Cardiac septum (tissue), 1 donor: Measurements from ENCODE around the gene PRELID3B. TPM values are rescaled to one million over a fixed set of nuclear protein-coding genes. Genes with fewer than 3 reads are reported as not detected.
"Not testable (repeated sequence)": the region's sequence is repeated elsewhere in the genome, so short reads cannot be mapped to it uniquely, and the experiment has no call there.

Experiments
- DNase-seq: peaks from one replicate; pipeline ENCODE4 v3.0.0-alpha.2; 2020; ENCODE audit warnings: low spot score
- intact Hi-C: fragments of 100-400 bp; cut with DNase I; formaldehyde crosslinking; loops from one replicate; pipeline ENCODE4 v1.14.0; 2022
- total RNA-seq: library from RNA; stranded (reverse); fragmentation: NEBNext Ultra II Directional; extraction: Animal tissue kit (Norgen Biotek cat#: 25700); gene quantifications from one replicate; pipeline ENCODE4 v1.2.1, GENCODE V29; 2021
- donor health status: DM: no; HTN: no; CAD: no.

The PRELID3B gene
- total RNA-seq, 1 donor from 2014 or later = 41.4 TPM

DNA sequence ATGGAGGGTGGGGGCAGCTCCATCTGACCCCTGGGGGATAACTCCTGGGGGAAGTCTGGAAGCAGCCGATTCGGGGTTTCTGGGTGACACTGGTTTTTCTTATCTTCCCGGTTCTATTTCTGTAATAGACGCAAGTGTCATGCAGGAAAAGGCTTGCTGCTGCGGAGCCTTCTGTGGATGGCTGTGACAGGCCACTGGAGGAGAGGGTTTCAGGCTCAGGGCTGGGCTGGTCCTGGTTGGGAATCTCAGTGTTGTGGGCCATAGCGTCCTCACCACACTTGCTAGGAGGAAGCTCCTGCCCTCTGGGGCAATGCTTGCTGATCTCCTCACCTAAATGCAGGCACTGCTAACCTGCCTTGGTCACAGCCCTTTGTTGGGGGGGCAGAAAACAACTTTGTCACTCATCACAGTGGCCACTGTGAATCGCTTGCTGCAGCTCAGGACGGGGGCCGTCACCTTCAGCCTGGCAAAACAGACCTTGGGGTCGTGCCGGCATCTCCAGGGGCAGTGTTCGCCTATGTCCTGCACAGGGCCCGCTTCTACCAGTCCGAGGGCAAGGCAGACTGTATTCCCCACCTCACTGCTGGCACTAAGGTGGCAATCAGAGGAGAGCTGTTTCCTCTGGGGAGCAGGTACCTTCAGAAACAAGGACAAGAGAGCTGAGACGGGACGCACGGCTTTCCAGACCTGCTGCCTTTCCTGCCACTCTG, 27.8 kb downstream of the PRELID3B start:
- DNase-seq = no peak
- intact Hi-C loops = no loop called here

DNA sequence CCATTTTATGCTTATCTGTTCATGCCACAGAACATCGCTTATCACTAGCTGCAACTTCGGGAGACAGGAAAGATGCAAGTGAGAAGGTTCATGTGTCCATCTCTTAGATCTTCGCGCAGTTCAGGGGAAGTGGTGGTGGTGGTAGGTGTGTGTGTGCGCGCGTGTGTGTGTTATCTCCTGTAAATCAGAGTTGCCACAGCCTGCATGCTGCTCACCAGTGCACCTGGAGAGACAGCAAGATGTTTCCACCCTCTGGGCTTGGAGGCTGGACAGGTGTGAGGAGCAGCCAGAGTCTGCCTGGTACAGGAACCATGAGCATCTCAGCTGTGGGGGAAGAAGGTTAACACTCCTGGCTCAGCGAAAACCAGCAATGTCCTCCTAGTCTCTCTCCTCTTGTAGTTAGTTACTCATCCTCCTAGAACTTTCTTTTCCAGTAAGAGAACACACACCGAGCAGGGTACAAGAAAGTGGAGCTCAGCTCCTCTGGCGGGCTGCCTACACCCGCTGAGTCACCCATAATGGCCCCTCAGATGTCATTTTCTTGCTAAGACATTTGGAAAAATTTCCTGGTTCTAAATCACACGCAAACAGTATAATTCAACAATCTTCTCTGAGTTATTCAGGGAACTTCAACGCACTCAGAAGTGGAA, 28.5 kb downstream of the PRELID3B start:
- DNase-seq = no peak
- intact Hi-C loops = no loop called here

DNA sequence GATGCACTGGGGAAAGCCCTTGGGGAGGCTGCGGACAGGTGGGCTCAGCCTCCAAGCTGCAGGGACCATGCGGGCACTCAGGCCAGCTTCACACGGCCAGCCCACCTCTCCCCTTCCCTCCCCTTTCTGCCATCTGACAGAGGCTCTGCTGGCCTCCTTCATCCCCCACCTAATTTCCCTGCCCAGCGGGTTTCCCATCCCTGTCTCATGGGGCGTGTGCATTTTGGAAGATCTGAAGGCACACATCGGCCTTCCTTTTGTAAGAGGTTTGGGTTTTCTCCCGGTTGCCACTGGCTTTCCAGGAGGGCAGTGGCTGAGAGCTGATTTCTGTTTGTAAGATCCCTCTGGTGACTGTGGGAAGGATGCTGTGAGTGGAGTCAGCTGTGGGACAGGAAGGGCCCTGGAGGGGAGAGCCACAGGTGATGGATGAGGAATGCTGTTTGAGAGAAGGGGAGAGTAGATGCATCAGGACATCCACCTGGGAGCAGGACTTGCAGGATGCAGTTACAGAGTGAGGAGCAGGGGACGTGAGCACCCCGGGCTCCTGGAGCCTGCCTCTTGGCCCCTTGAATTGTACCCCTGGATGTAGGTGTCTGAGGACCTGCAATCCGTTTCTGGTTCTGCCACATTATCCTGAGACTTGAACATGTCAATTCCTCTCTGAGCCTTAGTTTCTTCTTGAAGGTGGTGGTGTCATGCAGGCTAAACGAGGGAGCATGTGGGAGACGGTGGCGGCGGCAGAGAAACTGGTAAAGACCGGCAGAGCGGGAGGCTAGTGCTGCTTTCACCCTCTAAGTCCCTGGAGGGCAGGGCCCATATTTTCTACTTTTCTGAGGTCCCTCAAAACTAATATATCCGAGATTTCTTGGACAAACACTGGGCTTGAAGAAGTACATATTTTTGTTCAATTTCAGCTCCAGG, 29.3 kb downstream of the PRELID3B start:
- DNase-seq = no peak
- intact Hi-C loops = no loop called here

DNA sequence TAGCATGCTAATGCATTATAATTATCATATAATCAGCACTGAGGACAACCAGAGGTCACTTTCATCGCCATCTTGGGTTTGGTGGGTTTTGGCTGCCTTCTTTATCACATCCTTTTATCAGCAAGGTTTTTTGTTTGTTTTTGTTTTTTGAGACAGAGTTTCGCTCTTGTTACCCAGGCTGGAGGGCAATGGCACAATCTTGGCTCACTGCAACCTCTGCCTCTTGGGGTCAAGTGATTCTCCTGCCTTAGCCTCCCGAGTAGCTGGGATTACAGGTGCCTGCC, 30.8 kb downstream of the PRELID3B start:
- DNase-seq, intact Hi-C loops: not testable (repeated sequence)

DNA sequence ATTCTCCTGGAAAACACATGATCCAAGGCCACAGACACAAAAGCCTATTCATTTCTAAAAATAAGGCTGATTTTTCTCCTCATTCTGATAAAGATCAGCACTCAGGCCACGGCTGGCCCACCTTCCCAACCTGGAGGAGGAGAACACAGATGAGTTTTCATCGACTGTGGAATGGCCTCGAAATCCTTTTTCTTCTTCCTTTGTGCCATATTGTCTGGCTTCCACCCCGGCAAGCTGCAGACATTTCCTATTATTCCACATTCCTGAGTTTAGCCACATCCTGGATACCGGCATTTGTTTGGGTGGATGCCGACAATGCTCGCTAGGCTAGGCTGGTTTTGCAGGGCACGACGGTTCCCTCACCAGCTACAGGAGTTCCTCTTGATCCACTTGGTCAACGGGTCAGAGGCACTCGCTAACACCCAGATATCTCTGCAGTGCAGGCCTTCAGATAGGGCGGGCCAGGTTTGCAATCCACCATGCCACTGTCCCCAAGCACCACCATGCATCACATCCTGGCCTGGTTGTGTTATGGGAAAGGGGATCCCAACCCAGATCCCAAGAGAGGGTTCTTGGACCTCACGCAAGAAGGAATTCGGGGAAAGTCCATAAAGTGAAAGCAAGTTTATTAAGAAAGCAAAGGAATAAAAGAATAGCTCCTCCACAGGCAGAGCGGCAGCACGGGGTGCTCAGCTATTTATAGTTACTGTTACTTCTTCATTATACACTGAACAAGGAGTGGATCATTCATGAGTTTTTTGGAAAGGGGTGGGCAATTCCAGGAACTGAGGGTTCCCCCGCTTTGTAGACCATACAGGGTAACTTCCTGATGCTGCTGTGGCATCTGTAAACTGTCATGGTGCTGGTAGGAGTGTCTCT, 31.4 kb downstream of the PRELID3B start:
- DNase-seq = no peak
- intact Hi-C loops = no loop called here

DNA sequence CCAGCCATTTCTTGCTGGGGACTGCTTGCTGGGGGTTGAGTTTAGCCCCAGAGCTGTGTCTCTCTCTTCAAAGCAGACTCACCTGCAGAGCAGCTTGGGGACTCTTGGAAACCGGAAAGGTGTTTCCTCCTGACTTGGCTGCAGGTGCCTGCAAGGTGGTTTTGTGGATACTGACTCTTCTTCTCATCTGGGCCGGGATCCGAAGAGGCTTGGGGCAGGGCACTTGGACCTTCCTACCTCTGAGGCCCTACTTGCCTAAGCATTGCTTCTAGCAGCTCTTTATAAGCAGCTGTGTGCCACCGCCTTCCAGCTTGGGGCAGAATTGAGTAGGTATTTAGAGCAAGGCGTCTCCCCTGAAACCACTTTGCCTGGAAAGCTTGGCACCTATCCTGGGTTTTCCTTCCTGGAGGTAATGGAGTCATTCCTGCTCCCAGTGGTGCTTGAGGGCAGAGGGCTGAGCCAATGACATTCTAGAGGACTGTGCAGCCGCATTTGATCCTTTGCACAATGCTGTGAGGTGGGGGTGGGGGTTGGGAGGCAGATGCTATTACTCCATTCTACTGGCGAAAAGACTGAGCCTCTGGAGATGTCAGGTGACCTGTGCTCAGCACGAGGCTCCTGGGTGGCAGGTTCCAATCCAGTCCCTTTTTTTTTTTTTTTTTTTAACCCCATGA, 32.1 kb downstream of the PRELID3B start:
- DNase-seq = no peak
- intact Hi-C loops = no loop called here

DNA sequence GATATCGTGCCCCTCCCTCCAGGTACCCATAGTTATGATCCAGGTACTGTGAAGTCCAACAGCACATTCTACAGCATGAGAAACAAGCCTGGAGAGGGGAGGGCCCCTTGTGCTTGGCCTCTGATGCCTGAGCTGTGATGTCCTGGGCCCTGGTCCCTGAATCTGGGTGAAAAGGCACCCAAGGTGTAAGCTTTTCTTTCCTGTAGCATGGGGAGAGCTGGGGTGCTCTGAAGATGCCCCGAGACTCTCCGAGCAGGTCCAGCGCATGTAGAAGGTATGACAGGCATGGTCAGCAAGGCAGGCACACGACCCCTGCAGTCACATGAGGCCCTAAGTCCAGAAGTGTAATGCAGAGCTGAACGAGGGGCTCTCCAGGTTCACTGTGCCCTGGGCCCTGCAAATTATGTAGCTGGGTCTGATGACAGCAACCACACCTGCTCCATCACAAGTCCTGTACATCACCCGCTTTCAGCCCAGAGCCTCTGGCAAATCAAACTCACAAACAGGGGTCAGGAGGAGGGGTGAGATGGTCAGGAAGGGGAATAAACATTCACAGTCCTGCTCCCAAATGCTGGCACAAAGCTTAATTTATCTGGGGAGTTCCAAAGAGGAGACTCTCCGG, 33.8 kb downstream of the PRELID3B start:
- no peak for DNase-seq
- intact Hi-C loops = loop anchor here (10.0 kb wide), 1 partner anchor 114 kb away; no protein-coding TSS in a partner anchor

DNA sequence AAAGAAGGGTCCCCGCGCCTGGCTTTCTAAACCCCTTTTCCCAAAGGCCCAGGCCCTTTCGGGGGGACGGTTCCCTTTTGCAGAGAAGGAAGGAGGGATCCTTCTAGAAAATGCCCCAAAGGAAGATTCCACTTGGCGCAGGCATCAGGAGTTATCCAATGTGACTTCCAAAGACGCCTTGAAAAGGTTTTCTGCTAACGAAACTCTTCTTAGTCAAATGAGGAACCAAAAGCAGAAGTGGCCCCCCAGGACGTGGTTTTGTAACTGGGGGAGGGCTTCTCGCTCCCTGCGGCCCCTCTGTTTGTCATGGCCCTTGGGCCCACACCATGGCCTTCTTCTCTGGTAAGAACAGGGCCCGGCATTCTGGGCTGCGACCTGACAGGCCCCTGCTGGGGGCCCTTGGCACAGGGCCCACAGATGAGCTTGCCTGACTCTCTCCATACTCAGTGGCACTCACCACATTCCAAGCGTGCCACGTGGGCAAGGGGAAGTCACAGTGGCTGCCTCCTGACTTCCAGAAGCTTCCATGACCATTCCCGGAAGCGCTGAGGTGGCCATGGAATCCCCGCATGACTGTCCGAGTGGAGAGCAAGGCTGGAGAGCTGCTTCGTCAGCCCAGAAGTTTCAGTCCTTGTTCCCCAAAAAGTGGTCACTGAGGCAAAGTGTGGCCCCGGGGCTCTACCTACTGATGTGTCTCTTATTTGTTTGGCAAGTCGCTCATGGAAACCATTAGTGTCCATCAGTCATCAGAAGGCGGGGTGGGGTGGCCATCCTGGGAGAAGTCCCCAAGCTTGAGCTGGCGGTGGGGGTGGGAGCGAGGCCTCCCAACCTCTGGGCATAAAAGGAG, 34.7 kb downstream of the PRELID3B start:
- intact Hi-C loops = loop anchor here (10.0 kb wide), 1 partner anchor 113 kb away; no protein-coding TSS in a partner anchor
- DNase-seq = no peak

DNA sequence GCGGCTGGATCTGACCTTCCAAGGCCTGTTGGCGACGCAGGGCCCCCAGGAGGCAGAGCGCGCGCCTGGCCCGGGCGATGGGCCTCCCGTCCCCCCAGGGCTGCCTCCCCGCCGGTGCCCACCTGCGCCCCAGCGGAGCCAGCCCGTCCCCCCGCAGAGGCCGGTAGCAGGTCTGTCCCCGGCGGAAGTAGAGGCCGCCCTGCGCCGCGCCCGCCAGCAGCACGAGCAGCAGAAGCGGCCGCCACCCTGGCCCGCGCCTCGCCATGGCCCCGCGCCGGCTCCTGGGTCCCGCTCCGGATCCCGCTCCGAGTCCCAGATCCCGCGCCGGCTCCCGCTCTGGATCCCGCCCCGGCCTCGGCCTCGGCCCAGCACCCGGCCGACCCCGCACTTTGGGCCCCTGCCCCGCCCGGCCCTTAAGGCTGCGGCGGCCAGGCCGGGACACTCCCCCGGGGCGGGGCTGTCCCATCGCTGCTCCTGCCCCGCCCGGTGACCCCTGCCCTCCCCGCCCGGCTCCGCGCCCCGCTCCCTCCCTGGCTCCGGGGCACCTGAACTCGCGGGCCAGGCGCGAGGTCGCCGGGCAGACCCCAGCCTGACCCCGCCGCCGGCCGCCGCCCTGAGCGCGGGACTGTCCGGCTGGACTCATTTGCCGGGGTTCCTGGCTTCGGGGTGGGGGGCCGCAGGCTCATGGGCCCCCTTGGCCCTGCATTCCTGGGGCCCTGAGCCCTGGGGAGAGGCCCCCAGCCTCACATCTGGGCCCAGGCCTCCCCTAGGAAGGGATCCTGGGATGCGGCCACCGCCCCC, 35.5 kb downstream of the PRELID3B start, which contains the start of gene CTSZ:
Gene CTSZ, minus strand, starts transcription at position 391 of the 801 bp plus-strand sequence. Its CDS starts 126 bp downstream, at position 265.
- intact Hi-C loops = loop anchor here (1.0 to 10.0 kb wide), 2 partner anchors 26 to 112 kb away; partner anchors contain the start of gene NELFCD

DNA sequence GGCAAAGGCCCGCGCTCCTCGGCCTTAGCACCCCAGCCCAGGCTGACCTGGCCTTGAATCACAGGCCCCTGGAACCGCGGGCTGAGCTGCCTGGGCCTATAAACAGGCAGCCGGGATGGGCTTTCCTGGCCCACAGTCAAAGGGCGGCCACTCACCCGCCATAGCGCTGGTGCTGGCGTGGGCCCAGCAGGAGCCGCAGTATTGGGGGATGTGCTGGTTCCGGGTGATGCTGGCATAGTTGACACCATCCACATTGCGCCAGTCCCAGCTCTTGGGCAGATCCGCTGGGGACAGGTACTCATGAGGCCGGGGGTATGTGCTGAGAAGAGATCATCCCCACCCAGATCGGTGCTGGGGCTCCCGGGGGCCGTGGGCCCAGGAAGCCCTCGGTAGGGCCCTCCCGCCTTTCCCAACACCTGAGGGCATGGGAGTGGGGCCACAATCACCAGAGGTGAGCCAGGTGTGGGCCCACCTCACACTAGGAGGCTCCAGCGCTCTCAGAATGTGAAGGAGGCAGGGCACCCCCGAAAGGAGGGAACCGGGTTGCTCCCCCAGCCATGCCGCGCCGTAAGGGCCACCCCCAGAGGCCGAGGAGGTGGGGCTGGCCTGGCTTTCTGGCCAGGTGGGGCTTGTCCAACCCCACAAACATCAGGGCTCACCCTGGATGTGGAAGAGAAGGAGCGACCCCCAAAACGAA, 36.3 kb downstream of the PRELID3B start:
- no peak for DNase-seq
- intact Hi-C loops = loop anchor here (1.0 to 10.0 kb wide), 2 partner anchors 25 to 112 kb away; partner anchors contain the start of gene NELFCD

More for the DNA sequence above, 35.5 kb downstream of the PRELID3B start, which contains the start of gene CTSZ:
- peak; percentile 86 for DNase-seq

DNA sequence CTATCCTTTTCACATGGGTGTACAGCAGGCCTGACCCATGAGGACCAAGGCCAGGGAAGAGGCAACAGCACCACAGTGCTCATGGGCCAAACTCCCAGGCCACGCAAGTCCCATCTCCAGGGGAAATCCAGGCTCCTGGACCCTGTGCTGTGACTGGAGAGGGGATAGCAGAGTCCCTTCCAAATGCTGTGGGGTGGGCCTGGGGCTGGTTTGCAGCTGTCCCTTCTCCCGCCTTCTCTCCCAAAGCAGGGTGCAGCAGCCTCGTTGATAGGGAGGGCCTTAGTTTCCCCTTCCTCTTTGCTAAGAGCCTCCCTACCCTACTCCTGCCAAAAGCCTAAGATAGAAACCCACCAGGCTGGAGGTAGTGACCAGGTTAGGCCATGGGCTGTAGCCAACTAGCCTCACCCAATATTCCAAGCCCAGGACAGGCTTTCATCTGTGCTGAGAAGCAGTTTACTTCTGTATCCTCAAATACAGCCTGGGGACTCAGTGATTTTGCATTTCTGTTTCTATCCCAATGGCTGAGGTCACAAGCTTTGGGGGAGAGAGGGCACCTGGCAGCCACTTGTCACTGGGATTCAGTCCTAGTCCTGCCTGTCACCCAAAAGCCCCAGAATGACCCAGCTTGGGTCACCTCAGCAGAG, 36.9 kb downstream of the PRELID3B start:
- no peak for DNase-seq
- intact Hi-C loops = loop anchor here (1.0 to 10.0 kb wide), 2 partner anchors 24 to 111 kb away; partner anchors contain the start of gene NELFCD

DNA sequence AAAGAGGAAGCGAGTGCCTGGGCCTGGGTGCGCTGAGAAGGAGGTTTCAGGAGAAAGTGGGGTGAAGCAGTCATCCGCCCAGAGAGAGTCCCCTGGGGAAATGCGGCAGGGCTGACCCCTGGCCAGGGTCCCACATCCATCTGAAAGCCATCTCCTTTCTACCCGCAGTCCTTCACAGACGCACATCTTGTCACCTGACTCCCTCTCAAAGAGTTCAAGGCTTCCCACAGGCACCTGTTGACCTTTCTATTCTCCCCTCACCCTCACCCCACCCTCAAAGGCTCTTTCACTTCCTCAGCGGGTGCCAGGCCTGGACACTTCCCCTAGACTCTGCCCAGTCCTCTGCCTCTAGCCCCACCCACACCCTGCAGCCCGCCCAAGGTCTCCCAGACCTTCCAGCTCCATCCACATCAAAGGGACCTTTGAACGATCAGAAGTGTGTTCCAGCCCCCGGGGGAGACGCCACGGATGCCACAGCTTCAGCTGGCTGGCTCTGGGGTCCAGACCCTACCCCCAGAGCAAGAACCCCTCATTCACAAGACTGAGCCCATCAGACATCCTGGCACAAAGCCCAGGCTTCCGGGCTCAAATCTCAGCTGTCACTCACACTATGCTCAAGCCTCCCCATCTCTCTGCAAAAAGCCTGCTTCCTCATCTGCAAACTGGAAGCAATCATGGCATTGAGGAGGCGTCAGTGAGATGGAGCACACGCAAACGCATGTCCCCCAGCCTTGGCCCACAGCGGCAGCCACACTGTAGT, 37.6 kb downstream of the PRELID3B start:
- intact Hi-C loops = loop anchor here (10.0 kb wide), 1 partner anchor 110 kb away; no protein-coding TSS in a partner anchor

DNA sequence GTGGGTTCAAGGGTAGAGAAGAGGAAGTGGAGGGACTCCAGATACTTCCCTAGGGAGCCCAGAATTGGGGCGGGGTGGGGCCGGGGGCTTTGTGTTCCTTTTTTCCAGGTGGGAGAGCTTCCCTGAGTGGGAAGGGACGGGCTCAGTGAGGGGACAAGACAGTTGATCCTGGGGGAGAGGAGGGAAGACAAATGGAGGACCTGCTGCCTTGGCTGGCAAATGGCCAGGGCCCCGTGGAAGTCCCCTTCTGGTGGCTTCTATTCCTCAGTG, 38.2 kb downstream of the PRELID3B start:
- intact Hi-C loops = loop anchor here (10.0 kb wide), 1 partner anchor 110 kb away; no protein-coding TSS in a partner anchor
- DNase-seq = no peak

More for the DNA sequence above, 37.6 kb downstream of the PRELID3B start:
- peak; percentile 90 for DNase-seq

DNA sequence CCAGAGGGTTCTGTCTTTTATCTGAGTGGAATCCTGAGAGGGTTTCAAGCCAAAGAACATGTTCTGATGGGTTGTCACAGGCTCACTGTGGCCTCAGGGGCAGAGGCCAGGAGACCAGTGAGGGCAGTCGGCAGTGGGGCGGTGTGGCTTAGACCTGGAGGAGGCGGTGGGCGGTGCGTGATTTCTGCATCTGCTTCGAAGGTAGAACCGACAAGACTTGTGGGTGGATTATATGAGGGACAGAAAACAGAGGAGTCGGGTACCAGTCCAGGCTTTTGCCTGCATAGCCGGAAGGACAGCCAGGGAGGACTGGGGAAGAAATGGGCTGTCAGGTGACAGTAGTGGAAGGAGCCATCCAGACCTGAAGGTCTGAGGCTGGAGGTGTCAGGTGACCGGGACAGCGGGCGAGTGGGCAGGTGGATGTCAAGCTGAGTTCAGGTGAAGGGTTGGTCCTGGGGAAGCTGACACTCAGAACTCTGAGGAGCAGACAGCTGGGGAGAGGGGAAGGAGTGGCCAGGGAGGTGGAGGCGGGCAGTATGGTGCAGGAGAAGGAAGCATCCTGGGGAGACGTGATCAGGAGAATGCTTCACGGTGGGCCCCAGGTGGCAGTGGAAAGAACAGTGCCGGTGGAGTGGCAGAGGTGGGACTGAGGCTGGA, 38.6 kb downstream of the PRELID3B start:
- DNase-seq = peak; percentile 73
- intact Hi-C loops = loop anchor here (10.0 kb wide), 1 partner anchor 109 kb away; no protein-coding TSS in a partner anchor
